Upper lobe of right lung (tissue), 1 donor: ENCODE data around the gene PLCB2. TPM values are rescaled to one million over a fixed set of nuclear protein-coding genes. Genes with fewer than 3 reads are reported as not detected.

Source experiments
- ATAC-seq: fragments of 200-7000 bp; cut with Tn5 transposase; one replicate; pipeline ENCODE4 v1.9.1; 2020; ENCODE audit warnings: mild to moderate bottlenecking, moderate library complexity
- DNase-seq: peaks from one replicate; pipeline ENCODE4 v3.0.0-alpha.2; 2020
- H3K27ac ChIP-seq: fragments of 200-600 bp; one replicate; pipeline ENCODE4 v1.8.0; 2022
- H3K27me3 ChIP-seq: fragments of 200-600 bp; one replicate; pipeline ENCODE4 v1.8.0; 2022; ENCODE audit warnings: mild to moderate bottlenecking
- H3K36me3 ChIP-seq: fragments of 200-600 bp; one replicate; pipeline ENCODE4 v1.8.0; 2022
- H3K4me1 ChIP-seq: fragments of 200-600 bp; one replicate; pipeline ENCODE4 v1.8.0; 2022
- H3K4me3 ChIP-seq: fragments of 200-600 bp; one replicate; pipeline ENCODE4 v1.8.0; 2022; ENCODE audit warnings: mild to moderate bottlenecking
- H3K9me3 ChIP-seq: fragments of 200-600 bp; one replicate; pipeline ENCODE4 v1.8.0; 2022
- CTCF ChIP-seq: fragments of 200-600 bp; IDR thresholded peaks from one replicate; pipeline ENCODE4 v1.8.0; 2022; ENCODE audit warnings: antibody characterized with exemption
- intact Hi-C: fragments of 100-400 bp; cut with DNase I; formaldehyde crosslinking; loops from one replicate; pipeline ENCODE4 v1.11.0; 2022
- total RNA-seq: library from RNA; stranded (reverse); fragmentation: NEBNext Ultra II Directional; extraction: Animal tissue kit (Norgen Biotek cat#: 25700); gene quantifications from one replicate; pipeline ENCODE4 v1.2.1, GENCODE V29; 2021
- donor health status: DM: no; HTN: yes; CAD: no; lungs with severe emphysema.

Gene PLCB2
- total RNA-seq, 1 donor from 2014 or later: 61.2 TPM

GRCh38 chr15:40246496-40247280, 61.0 kb downstream of the PLCB2 start:
- intact Hi-C loops: no loop called here
- ATAC-seq: no peak
- no peak overlapping the region for H3K27ac ChIP-seq

GRCh38 chr15:40245666-40246450, 61.9 kb downstream of the PLCB2 start:
- no peaks in the 10 kb centered on the region for H3K27me3 ChIP-seq
- ATAC-seq: no peak
- no peak overlapping the region for H3K4me3 ChIP-seq
- DNase-seq: peak; percentile 53
- H3K4me1 ChIP-seq: no peaks in the 10 kb centered on the region
- TF ChIP-seq CTCF: no peak
- H3K9me3 ChIP-seq: no peaks in the 10 kb centered on the region
- intact Hi-C loops: no loop called here
- no peak overlapping the region for H3K27ac ChIP-seq
- H3K36me3 ChIP-seq: no peaks in the 10 kb centered on the region

More at GRCh38 chr15:40246496-40247280, 61.0 kb downstream of the PLCB2 start:
- DNase-seq: peak; percentile 41
- TF ChIP-seq CTCF: no peak
- Histone ChIP-seq H3K27me3 (no peaks in the 10 kb centered on the region), H3K4me1 (no peaks in the 10 kb centered on the region), H3K4me3 (no peak overlapping the region), H3K9me3 (no peaks in the 10 kb centered on the region), H3K36me3 (no peaks in the 10 kb centered on the region)

- intact Hi-C loops: no loop called here
- Histone ChIP-seq H3K36me3 (no peaks in the 10 kb centered on the region), H3K27ac (no peak overlapping the region), H3K9me3 (no peaks in the 10 kb centered on the region), H3K4me3 (no peak overlapping the region), H3K4me1 (no peaks in the 10 kb centered on the region), H3K27me3 (peaks cover 5% of the 10 kb centered on the region)
- ATAC-seq (peak; percentile 80), DNase-seq (peak; percentile 75)
- TF ChIP-seq CTCF: no peak
These were observed 62.7 kb downstream of the PLCB2 start for GRCh38 chr15:40244961-40245523.

- ATAC-seq (no peak), DNase-seq (no peak)
- Histone ChIP-seq H3K27ac (no peak overlapping the region), H3K4me1 (no peaks in the 10 kb centered on the region), H3K36me3 (no peaks in the 10 kb centered on the region), H3K9me3 (no peaks in the 10 kb centered on the region), H3K4me3 (no peak overlapping the region), H3K27me3 (peaks cover 11% of the 10 kb centered on the region)
- TF ChIP-seq CTCF: no peak
- intact Hi-C loops: no loop called here
These were observed 64.5 kb downstream of the PLCB2 start for GRCh38 chr15:40243126-40243810.

GRCh38 chr15:40242601-40243000, 65.1 kb downstream of the PLCB2 start:
- intact Hi-C loops: no loop called here
- ATAC-seq: no peak
- no peaks in the 10 kb centered on the region for H3K36me3 ChIP-seq
- no peak overlapping the region for H3K4me3 ChIP-seq
- no peak overlapping the region for H3K27ac ChIP-seq
- DNase-seq: peak; percentile 52
- H3K9me3 ChIP-seq: no peaks in the 10 kb centered on the region
- H3K27me3 ChIP-seq: peaks cover 11% of the 10 kb centered on the region
- H3K4me1 ChIP-seq: no peaks in the 10 kb centered on the region
- no peak for TF ChIP-seq CTCF
